ENCODE measurements around the gene INHBA.

Gene INHBA

GRCh38 chr7:41688906-41689305 lies 14.0 kb downstream of the INHBA start:
- Histone ChIP-seq H3K9me3 (ENCODE audit: insufficient read depth, low read depth, low read length) (no peaks in the 10 kb centered on the region), H2AFZ (ENCODE audit: low read length) (no peak overlapping the region), H3K4me3 (ENCODE audit: low read length, poor library complexity, severe bottlenecking) (no peak overlapping the region), H3F3A (ENCODE audit: low read depth) (no peaks in the 10 kb centered on the region), H3K36me3 (ENCODE audit: insufficient read depth, low read length) (no peaks in the 10 kb centered on the region), H4K20me1 (ENCODE audit: insufficient read depth, low read length, poor library complexity, severe bottlenecking) (no peaks in the 10 kb centered on the region), H3K9ac (ENCODE audit: low read depth, low read length, poor library complexity, severe bottlenecking) (no peak overlapping the region), H3K4me1 (ENCODE audit: insufficient read depth, low read length, poor library complexity, severe bottlenecking) (no peaks in the 10 kb centered on the region), H3K9me2 (replicated peaks; ENCODE audit: low read depth, low read length) (no peaks in the 10 kb centered on the region), H3K4me2 (ENCODE audit: low read depth, low read length, poor library complexity, severe bottlenecking) (no peak overlapping the region), H3K27me3 (ENCODE audit: insufficient read depth, low read length, poor library complexity, severe bottlenecking) (no peaks in the 10 kb centered on the region), H3K79me2 (ENCODE audit: insufficient read depth, low read length) (no peaks in the 10 kb centered on the region)
- TF ChIP-seq CTCF (conservative IDR thresholded peaks at IDR 0.05; ENCODE audit: low read length) = no peak
- no peak for TF ChIP-seq EZH2phosphoT487 (IDR thresholded peaks at IDR 0.05; ENCODE audit: borderline replicate concordance)

DNA sequence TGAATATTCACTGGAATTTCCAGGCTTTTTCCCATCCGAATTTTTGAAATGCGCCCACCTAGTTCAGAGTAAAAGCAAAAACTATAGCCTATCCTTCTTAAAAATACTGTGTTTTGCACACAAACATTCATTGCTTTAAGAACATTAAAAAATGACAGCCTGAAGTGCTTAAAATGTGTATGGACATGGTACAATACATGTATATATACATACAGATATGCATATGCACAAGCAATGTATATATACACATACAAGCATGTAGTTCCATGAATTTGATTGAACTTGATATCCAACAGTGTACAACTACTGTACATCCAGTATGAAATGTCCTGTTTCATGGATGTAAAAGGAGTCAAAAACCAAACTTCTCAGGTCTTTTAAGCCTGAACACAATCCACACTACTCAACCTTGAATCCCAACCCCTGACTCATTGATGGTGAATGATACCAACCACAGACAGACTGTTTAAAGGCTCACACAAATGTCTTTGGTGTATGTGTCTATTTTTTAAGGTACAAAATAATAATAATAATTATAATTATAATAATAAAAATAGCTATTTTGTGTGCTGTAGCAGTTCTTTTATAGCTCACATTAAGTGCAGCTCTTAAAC lies 14.8 kb downstream of the INHBA start:
- no peaks in the 10 kb centered on the region for H3K4me1 ChIP-seq (ENCODE audit: insufficient read depth, low read length, poor library complexity, severe bottlenecking)
- no peaks in the 10 kb centered on the region for H3F3A ChIP-seq (ENCODE audit: low read depth)
- no peaks in the 10 kb centered on the region for H4K20me1 ChIP-seq (ENCODE audit: insufficient read depth, low read length, poor library complexity, severe bottlenecking)

GRCh38 chr7:41685684-41686083 lies 17.2 kb downstream of the INHBA start:
- no peaks in the 10 kb centered on the region for H3K36me3 ChIP-seq (ENCODE audit: insufficient read depth, low read length)
- TF ChIP-seq EZH2phosphoT487 (IDR thresholded peaks at IDR 0.05; ENCODE audit: borderline replicate concordance) (no peak), CTCF (conservative IDR thresholded peaks at IDR 0.05; ENCODE audit: low read length) (no peak)
- no peak overlapping the region for H3K9ac ChIP-seq (ENCODE audit: low read depth, low read length, poor library complexity, severe bottlenecking)
- H3F3A ChIP-seq (ENCODE audit: low read depth) = no peaks in the 10 kb centered on the region
- H2AFZ ChIP-seq (ENCODE audit: low read length) = no peak overlapping the region
- H4K20me1 ChIP-seq (ENCODE audit: insufficient read depth, low read length, poor library complexity, severe bottlenecking) = no peaks in the 10 kb centered on the region
- H3K9me3 ChIP-seq (ENCODE audit: insufficient read depth, low read depth, low read length) = no peaks in the 10 kb centered on the region
- H3K27me3 ChIP-seq (ENCODE audit: insufficient read depth, low read length, poor library complexity, severe bottlenecking) = no peaks in the 10 kb centered on the region
- no peaks in the 10 kb centered on the region for H3K9me2 ChIP-seq (replicated peaks; ENCODE audit: low read depth, low read length)
- H3K4me3 ChIP-seq (ENCODE audit: low read length, poor library complexity, severe bottlenecking) = no peak overlapping the region
- H3K4me2 ChIP-seq (ENCODE audit: low read depth, low read length, poor library complexity, severe bottlenecking) = no peak overlapping the region
- H3K79me2 ChIP-seq (ENCODE audit: insufficient read depth, low read length) = no peaks in the 10 kb centered on the region
- H3K4me1 ChIP-seq (ENCODE audit: insufficient read depth, low read length, poor library complexity, severe bottlenecking) = no peaks in the 10 kb centered on the region

More for the DNA sequence above, 14.8 kb downstream of the INHBA start:
- no peak overlapping the region for H3K4me2 ChIP-seq (ENCODE audit: low read depth, low read length, poor library complexity, severe bottlenecking)
- no peaks in the 10 kb centered on the region for H3K9me3 ChIP-seq (ENCODE audit: insufficient read depth, low read depth, low read length)
- H3K79me2 ChIP-seq (ENCODE audit: insufficient read depth, low read length) = no peaks in the 10 kb centered on the region
- H2AFZ ChIP-seq (ENCODE audit: low read length) = no peak overlapping the region
- TF ChIP-seq CTCF (conservative IDR thresholded peaks at IDR 0.05; ENCODE audit: low read length) (no peak), EZH2phosphoT487 (IDR thresholded peaks at IDR 0.05; ENCODE audit: borderline replicate concordance) (no peak)
- H3K36me3 ChIP-seq (ENCODE audit: insufficient read depth, low read length) = no peaks in the 10 kb centered on the region
- H3K4me3 ChIP-seq (ENCODE audit: low read length, poor library complexity, severe bottlenecking) = no peak overlapping the region
- H3K27me3 ChIP-seq (ENCODE audit: insufficient read depth, low read length, poor library complexity, severe bottlenecking) = no peaks in the 10 kb centered on the region
- no peak overlapping the region for H3K9ac ChIP-seq (ENCODE audit: low read depth, low read length, poor library complexity, severe bottlenecking)
- no peaks in the 10 kb centered on the region for H3K9me2 ChIP-seq (replicated peaks; ENCODE audit: low read depth, low read length)

All from Loucy (cell line).